GM19351 (cell line): Measurements from ENCODE around the gene HS3ST1.
"Not testable (repeated sequence)": the region's sequence is repeated elsewhere in the genome, so short reads cannot be mapped to it uniquely, and the experiment has no call there.

Experiments used
- ATAC-seq: cut with Tn5 transposase; IDR thresholded peaks from one replicate; pipeline ENCODE4 v1.9.1; 2021; ENCODE audit warnings: mild to moderate bottlenecking, moderate library complexity; ENCODE audit not compliant: unreplicated experiment

Gene HS3ST1

GRCh38 chr4:11407551-11407950 is 21.1 kb downstream of the HS3ST1 start:
- ATAC-seq, result no peak

- no peak for ATAC-seq
Observed at GRCh38 chr4:11404431-11404830, 24.3 kb downstream of the HS3ST1 start.

- peak; percentile 73 for ATAC-seq
Observed at GRCh38 chr4:11402192-11402591, 26.5 kb downstream of the HS3ST1 start.

DNA sequence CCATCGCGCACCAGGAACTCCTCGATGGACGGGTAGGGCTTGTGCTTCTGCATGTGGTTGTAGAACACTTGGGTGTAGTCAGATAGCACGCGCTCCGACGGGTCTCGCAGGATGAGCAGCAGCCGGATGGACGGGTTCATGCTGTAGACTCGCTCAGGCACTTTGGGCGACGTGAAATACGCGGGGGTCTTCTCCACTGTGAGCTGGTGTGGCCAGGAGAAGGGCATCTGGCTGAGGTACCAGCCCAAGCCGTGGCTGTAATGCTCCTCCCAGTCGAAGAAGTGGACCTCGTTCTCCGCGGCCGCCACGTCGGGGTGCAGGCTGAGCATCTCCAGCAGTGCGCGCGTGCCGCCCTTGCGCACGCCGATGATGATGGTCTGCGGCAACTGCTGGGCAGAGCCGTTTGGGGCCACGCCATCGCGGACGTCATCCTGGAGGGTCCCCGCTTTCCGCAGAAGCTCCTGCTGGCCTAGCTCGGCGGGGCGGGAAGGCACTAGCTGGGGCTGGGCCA is 29.2 kb downstream of the HS3ST1 start:
- ATAC-seq, result no peak

- ATAC-seq, result peak; percentile 59
Observed at GRCh38 chr4:11397819-11398610, 30.7 kb downstream of the HS3ST1 start.

- no peak for ATAC-seq
Observed at GRCh38 chr4:11397146-11397545, 31.5 kb downstream of the HS3ST1 start.

GRCh38 chr4:11393551-11393950 is 35.1 kb downstream of the HS3ST1 start:
- no peak for ATAC-seq

- ATAC-seq, result not testable (repeated sequence)
Observed at GRCh38 chr4:11384072-11384471, 44.6 kb downstream of the HS3ST1 start.

GRCh38 chr4:11376571-11376970 is 52.1 kb downstream of the HS3ST1 start:
- ATAC-seq, result no peak

DNA sequence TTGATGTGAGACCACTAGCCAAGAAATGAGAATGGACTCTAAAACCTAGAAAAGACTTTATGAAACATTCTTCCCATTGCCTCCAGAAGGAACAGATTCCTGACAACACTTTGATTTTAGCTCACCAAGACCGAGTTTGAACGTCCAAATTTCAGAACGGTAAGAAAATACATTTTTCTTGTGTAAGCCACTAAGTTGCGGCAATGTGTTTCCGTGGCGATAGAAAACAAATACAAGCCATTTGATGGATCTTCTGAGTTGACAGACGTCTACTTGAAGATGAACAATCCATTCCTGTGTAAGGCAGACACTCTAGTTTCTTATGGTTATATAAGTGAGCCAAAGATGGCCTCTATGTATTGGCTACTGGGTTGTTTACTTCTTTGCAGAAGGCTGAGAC is 52.5 kb downstream of the HS3ST1 start:
- no peak for ATAC-seq

DNA sequence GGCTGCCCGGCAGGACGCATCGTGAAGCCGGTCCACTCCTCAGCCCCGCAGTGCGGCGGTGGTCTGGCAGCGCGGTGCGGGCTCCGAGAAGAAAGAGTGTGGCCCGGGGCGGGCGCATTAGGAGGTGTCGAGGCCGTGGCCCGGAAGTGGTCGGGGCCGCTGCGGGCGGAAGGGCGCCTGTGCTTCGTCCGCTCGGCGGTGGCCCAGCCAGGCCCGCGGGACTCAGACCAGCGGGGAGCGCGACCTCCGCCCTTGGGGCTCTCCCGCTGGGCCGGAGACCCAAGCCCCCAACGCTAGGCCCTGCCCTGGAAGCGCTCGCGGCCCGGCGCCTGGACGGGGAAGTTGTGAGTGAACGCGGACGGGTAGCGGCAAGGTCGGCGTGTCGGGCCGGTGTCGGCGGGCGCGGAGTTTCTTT is 60.0 kb downstream of the HS3ST1 start:
- ATAC-seq, result no peak

- no peak for ATAC-seq
Observed at GRCh38 chr4:11367371-11367770, 61.3 kb downstream of the HS3ST1 start.

- no peak for ATAC-seq
Observed at GRCh38 chr4:11366859-11367258, 61.8 kb downstream of the HS3ST1 start.

- no peak for ATAC-seq
Observed at GRCh38 chr4:11365039-11365438, 63.7 kb downstream of the HS3ST1 start.

DNA sequence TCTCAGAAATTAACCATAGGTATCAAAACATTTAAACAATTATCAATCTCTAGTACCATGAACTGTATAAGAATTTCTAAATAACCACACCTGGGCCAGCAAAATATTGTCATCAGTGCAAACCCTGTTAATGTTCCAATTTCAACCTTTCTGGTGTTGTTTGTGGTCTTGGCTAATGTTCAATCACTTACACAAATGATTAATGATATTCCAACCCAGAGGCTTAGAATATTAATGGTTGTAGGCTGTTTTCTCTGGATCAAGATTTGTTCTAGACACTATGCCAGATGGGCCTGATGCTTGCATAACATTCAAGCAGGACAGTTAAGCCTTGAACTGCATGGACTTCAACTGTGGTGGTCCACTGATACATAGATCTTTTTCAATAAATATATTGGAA is 69.1 kb downstream of the HS3ST1 start:
- ATAC-seq, result no peak

GRCh38 chr4:11355226-11355625 is 73.5 kb downstream of the HS3ST1 start:
- ATAC-seq, result no peak

GRCh38 chr4:11354531-11354930 is 74.2 kb downstream of the HS3ST1 start:
- no peak for ATAC-seq

GRCh38 chr4:11348449-11349088 is 80.1 kb downstream of the HS3ST1 start:
- ATAC-seq, result no peak

GRCh38 chr4:11344916-11345315 is 83.8 kb downstream of the HS3ST1 start:
- ATAC-seq, result no peak

DNA sequence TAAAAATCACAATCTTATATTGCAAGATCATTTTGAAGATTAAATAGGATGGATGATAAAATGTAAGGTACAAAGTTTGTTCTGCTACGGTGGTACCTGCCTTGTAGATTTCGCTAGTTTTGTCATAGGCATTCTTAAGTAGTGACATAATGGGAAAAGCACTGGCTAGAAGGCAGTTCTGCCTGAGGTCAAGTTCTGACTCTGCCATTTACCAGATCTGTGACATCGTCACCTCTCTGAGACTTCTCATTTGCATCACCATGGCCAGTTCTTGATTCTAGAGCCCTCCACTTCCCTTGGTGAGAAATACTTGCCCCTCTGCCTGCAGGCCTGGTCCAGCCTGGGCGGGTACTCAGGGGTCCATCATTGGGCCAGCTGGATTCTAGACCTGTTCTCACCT is 85.2 kb downstream of the HS3ST1 start:
- ATAC-seq, result no peak
